Femur (tissue), 1 donor: ENCODE data around the gene EIF3F.

ENCODE experiments used
- DNase-seq: peaks from one replicate; pipeline ENCODE4 v3.0.0-alpha.2; 2017

EIF3F gene

DNA sequence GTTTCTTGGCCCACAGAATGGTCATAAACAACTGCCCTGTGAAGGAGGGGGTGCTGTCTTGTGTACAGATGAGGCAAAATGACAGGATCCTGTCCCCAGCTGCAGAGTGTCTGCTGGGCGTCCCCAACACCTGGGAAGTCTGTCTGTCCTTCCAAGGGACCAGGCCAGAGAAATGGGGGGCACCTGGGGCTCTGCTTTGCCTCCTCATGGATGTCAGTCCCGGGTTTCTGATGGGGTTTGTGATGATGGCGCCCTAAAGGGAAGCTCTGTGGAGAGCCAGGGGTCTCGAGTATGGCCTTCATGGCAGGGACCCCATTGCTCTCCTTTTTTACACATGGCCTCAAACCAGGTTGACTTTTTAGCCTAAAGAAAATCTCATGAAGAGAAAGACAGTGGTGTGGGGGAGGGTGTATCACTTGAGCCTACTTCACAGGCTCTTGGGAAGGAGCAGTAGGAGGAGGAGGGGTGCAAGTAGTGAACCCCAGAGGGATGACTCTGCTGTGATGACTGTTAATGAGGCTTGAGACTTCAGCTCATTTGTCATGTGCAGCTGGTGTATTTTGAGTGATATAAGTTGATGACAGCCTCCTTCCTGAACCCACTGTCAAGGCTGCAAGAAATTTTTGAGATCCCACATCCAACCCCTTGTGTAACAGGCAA, 53.3 kb downstream of the EIF3F start:
- DNase-seq = no peak

DNA sequence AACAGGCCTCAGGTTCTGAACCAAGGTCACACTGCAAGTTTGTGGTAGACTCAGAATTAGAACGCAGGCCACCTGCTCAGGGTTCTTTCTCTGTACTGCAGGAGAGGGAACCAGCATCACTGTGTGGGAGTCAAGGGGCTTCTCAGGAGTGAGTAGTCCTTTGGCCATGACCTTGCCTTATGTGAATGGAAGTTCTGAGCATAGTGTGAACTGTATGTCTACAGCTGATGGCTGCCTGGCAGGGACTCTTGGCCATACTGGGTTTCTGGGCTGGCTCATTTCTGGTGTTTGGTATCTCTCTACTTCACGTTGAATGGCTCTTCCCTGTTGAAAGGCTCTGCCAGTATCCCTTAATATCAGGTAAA, 53.8 kb downstream of the EIF3F start:
- no peak for DNase-seq

DNA sequence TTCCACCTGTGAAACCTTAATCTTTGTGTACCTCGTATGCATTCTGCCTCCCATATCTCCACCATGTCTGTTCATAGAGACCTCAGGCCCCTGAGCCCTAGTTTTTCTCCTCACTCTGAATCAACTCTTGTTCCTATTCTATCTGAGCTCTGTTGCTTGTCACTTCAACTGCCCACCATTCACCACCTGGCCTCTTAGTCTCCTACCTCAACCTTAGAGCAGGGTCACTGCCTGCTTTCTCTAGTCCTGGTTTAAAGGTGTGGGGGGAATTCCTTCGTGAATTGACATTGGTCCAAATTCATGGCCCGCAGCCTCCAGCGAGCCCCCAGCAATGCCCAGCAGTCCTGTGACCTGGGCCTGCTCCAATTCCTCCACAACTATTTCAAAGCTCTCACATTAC, 54.4 kb downstream of the EIF3F start:
- no peak for DNase-seq

DNA sequence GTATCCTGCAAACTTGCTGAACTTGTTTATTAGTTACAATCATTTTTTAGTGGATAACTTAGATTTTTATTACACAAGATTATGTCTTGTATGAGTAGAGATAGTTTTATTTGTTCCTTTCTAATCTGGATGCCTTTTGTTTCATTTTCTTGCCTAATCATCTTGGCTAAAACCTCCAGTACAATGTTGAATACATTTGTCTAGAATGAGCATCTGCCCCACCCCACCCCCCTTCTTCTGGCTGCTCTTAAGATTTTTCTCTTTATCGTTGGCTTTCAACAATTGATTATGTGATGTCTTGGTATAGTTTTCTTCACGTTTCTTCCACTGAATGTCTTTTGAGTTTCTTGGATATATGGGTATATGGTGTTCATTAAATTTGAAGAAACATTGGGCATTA, 56.6 kb downstream of the EIF3F start:
- no peak for DNase-seq

DNA sequence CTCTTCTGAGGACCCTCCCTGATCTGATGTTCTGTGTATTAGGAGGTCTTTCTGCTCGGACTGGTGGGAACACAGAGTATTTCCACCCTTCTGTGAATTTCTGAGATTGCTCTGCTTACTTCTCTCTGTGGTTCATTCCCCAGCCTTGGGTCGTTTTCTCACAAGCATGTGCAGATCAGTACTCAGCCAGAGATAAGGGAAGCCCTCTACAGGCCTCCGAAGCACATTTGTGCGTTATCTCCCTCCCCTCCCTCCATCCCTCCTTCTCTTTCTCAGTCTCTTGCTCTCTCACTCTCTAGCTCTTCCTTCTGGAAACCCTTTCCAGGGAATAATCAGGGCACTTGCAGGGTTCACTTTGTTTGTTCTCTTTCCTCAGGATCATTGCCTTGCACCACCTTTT, 58.7 kb downstream of the EIF3F start:
- no peak for DNase-seq

DNA sequence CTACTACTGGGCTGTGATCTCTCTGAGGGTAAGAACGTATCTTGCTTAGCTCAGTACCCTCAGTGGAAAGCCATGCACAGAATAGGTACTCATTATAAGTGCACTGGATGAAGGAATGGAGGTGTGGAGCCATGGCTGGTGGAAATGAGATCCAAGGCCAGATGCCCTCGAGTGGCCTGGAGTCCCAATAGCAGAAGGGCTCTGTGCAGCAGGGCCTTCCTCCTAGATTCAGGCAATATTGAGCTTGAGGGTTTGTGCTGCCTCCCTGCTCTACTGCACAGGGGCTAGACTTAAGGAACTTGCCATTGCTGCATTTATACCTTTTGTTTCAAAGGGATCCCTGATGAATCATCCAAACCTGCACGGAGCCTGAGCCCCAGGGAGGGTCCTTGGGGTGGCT, 60.2 kb downstream of the EIF3F start:
- DNase-seq = no peak

DNA sequence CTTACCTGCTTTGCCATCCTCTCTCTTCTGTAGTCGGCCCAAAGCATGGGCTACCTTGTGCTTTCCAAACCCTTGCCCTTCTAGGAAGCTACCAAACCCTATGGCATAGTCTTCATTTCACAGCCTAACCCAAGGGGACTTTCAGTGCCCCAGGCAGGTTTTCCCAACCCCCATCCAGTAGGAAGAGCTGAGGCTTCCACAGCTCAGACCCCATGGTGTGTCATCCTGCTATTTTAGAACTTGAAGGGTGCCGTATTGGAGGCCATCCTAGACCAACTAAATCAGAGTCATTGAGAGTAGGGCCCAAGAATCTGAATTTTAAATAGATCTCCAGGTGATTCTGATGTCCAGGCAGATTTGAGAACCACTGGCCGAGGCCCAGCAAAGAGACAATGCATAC, 61.9 kb downstream of the EIF3F start:
- DNase-seq = no peak
